Heart left ventricle (tissue), 13 donors: ENCODE data around the gene KRTAP4-9.

ENCODE experiments used
- POLR2A ChIP-seq, 2 donors: fragments of 450-650 bp; IDR thresholded peaks; one replicate each; pipeline ENCODE4 v1.6.1; 2017; ENCODE audit warnings: antibody characterized with exemption in 2 of 2, mild to moderate bottlenecking in 2 of 2, moderate library complexity in 2 of 2
- TF ChIP-seq, protein P1 (sequence below), 12 donors: fragments of 200-600 bp; sonication (generic) in 4 of 12; IDR thresholded peaks; one replicate each; pipeline versions ENCODE4 v1.5.0 to v1.8.0; 2018 to 2022; ENCODE audit warnings: antibody characterized with exemption in 12 of 12, mild to moderate bottlenecking in 5 of 12
- donor health status: ischemic (EF 13 %, LVEDD 7.1; RV severe dilation, severe dysfunction).
- donor health status: DM: no; HTN: yes; CAD: no.
- donor health status: DM: no; HTN: no; CAD: no.
- donor health status: ischemic (EF 25% LVEDD 6.9; RV normal size, moderate dysfunction).
- donor health status: ischemic (EF 25% LVEDD 5.7; RV mildly dilated, moderate dysfunction).
- donor health status: ischemic (EF 35%, LVEDD 5.7; RV mildly dilated, moderate dysfunction).
- donor health status: nonischemic (EF 11% LVEDD 7.7; RV severe dilation, severe dysfunction).
- donor health status: DM: yes; HTN: yes; CAD: no.
- donor health status: PGD.
- donor health status: ischemic (EF 29% LVEDD 5.4; RV normal size, mild dysfunction).
- donor health status: nonischemic (EF 23%, LVEDD 6.1; RV moderate dilation, normal function).

DNA sequence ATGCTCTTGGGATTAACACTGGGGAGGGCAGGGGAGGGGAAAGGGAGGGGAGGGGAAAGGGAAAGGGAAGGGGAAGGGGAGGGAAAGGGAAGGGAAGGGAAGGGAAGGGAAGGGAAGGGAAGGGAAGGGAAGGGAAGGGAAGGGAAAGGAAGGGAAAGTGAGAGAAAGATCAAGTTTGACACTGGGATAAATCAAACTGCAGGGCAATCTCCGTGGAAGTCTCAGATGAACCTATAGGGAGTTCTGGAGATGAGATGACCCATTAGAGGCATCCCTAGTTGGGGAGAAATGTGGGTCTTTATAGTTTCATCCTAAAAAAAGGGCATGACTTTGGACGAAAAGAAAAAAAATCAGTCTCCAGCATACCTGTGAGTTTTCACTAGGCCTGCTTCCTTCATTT, 16.6 kb downstream of the KRTAP4-9 start:
- TF ChIP-seq, protein P1, sequence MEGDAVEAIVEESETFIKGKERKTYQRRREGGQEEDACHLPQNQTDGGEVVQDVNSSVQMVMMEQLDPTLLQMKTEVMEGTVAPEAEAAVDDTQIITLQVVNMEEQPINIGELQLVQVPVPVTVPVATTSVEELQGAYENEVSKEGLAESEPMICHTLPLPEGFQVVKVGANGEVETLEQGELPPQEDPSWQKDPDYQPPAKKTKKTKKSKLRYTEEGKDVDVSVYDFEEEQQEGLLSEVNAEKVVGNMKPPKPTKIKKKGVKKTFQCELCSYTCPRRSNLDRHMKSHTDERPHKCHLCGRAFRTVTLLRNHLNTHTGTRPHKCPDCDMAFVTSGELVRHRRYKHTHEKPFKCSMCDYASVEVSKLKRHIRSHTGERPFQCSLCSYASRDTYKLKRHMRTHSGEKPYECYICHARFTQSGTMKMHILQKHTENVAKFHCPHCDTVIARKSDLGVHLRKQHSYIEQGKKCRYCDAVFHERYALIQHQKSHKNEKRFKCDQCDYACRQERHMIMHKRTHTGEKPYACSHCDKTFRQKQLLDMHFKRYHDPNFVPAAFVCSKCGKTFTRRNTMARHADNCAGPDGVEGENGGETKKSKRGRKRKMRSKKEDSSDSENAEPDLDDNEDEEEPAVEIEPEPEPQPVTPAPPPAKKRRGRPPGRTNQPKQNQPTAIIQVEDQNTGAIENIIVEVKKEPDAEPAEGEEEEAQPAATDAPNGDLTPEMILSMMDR (IDR thresholded peaks at IDR 0.05): no peak
- no peak for TF ChIP-seq POLR2A (IDR thresholded peaks at IDR 0.05)
